ENCODE data around the gene CLIP1. TPM values are rescaled to one million over a fixed set of nuclear protein-coding genes. Genes with fewer than 3 reads are reported as not detected.

The CLIP1 gene
- total RNA-seq, 2 donors from 2014 or later: 35.4 to 65.8 TPM

DNA sequence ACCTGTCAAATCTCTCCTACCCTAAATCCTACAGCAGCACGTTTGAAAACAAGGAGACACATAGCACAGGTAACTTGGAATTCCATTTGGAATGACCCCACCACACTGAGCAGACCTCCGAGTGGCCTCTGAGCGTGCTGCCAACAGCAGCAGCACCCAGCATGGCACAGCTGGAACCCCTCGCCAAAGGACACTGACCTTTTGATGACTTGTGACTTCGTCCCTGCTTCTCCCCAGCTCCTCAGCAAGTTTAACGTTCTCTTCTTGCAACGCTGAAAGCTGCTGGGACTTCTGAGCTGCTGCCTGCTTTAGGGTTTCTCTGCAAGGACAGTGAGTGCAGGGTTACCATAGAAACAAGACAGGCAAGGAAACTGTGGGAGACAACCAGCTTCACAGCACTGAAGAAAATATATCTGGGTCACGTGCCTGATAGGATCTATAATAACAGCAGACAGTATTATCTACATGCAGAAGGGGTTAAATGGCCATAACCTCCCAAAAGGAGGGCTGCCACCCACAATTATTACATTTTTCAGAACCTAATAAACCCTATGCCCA is 112.8 kb downstream of the CLIP1 start:
- H3K4me1 ChIP-seq: no peaks in the 10 kb centered on the region
- no peak overlapping the region for H3K9ac ChIP-seq (ENCODE audit: low read depth in 2 of 2, low read length in 2 of 2)
- H3K36me3 ChIP-seq: no peaks in the 10 kb centered on the region
- no peak for DNase-seq
- no peaks in the 10 kb centered on the region for H3K27me3 ChIP-seq
- no peak overlapping the region for H3K27ac ChIP-seq
- no peak overlapping the region for H3K4me3 ChIP-seq
- intact Hi-C loops (cut with DNase I): no loop called here
- H3K9me3 ChIP-seq: no peaks in the 10 kb centered on the region
- TF ChIP-seq, protein P1, sequence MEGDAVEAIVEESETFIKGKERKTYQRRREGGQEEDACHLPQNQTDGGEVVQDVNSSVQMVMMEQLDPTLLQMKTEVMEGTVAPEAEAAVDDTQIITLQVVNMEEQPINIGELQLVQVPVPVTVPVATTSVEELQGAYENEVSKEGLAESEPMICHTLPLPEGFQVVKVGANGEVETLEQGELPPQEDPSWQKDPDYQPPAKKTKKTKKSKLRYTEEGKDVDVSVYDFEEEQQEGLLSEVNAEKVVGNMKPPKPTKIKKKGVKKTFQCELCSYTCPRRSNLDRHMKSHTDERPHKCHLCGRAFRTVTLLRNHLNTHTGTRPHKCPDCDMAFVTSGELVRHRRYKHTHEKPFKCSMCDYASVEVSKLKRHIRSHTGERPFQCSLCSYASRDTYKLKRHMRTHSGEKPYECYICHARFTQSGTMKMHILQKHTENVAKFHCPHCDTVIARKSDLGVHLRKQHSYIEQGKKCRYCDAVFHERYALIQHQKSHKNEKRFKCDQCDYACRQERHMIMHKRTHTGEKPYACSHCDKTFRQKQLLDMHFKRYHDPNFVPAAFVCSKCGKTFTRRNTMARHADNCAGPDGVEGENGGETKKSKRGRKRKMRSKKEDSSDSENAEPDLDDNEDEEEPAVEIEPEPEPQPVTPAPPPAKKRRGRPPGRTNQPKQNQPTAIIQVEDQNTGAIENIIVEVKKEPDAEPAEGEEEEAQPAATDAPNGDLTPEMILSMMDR (IDR thresholded peaks at IDR 0.05): no peak

DNA sequence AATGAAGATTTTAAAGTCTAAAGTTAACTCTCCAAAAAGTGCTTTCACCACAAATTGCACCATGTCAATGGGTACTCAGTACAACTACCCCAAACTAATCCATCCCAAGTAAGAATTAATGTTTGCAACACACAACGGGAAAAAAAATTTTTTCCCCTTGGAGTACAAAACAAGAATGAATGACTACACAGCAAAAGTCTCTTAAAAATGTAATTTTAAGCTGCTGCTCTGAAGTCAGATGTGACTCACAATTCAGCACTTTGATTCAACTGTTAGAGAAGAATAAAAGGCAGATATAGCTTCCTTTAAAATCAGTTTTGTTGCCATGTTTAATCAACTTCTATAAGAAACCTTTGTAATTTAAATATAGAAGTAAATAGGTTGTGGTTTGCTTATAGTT is 113.7 kb downstream of the CLIP1 start:
- Histone ChIP-seq H3K4me1 (no peaks in the 10 kb centered on the region), H3K36me3 (no peaks in the 10 kb centered on the region), H3K9me3 (no peaks in the 10 kb centered on the region), H3K27ac (no peak overlapping the region), H3K27me3 (no peaks in the 10 kb centered on the region), H3K4me3 (no peak overlapping the region), H3K9ac (ENCODE audit: low read depth in 2 of 2, low read length in 2 of 2) (no peak overlapping the region)
- TF ChIP-seq, protein P1 (IDR thresholded peaks at IDR 0.05): no peak
- intact Hi-C loops (cut with DNase I): no loop called here
- DNase-seq: no peak

- TF ChIP-seq, protein P1 (IDR thresholded peaks at IDR 0.05): no peak
- no peak overlapping the region for H3K4me3 ChIP-seq
- no peaks in the 10 kb centered on the region for H3K4me1 ChIP-seq
- H3K9me3 ChIP-seq: no peaks in the 10 kb centered on the region
- intact Hi-C loops (cut with DNase I): no loop called here
- H3K27me3 ChIP-seq: no peaks in the 10 kb centered on the region
- no peaks in the 10 kb centered on the region for H3K36me3 ChIP-seq
- no peak overlapping the region for H3K27ac ChIP-seq
- H3K9ac ChIP-seq (ENCODE audit: low read depth in 2 of 2, low read length in 2 of 2): no peak overlapping the region
- no peak for DNase-seq
Measured at GRCh38 chr12:122306407-122306806, 116.1 kb downstream of the CLIP1 start.

GRCh38 chr12:122304924-122305323 is 117.5 kb downstream of the CLIP1 start:
- Histone ChIP-seq H3K27me3 (no peaks in the 10 kb centered on the region), H3K4me3 (no peak overlapping the region), H3K36me3 (no peaks in the 10 kb centered on the region), H3K9ac (ENCODE audit: low read depth in 2 of 2, low read length in 2 of 2) (no peak overlapping the region), H3K9me3 (no peaks in the 10 kb centered on the region), H3K27ac (no peak overlapping the region), H3K4me1 (no peaks in the 10 kb centered on the region)
- no peak for DNase-seq
- intact Hi-C loops (cut with DNase I): no loop called here
- TF ChIP-seq, protein P1 (IDR thresholded peaks at IDR 0.05): no peak

DNA sequence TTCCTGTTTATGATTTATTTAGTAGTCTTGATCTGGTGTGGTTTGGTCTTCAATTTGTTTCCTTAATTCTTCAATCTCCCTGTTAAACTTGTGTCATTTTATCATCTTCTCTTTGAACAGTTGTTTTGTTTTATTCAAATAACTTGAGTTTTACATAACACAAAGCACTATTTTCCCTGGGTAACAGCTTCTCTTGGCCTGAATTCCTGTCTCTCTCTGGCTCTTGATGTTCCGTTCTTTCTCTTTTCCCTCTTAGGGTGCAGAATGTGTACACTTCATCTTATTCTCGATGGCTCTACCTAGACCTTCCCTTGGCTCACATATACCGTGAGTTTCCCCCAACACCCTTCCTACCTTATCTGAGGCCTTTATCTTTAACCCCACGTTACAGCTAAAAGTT is 119.4 kb downstream of the CLIP1 start:
- no peak overlapping the region for H3K4me3 ChIP-seq
- H3K9me3 ChIP-seq: no peaks in the 10 kb centered on the region
- H3K36me3 ChIP-seq: no peaks in the 10 kb centered on the region
- H3K27me3 ChIP-seq: no peaks in the 10 kb centered on the region
- H3K27ac ChIP-seq: no peak overlapping the region
- H3K4me1 ChIP-seq: no peaks in the 10 kb centered on the region
- DNase-seq: no peak
- intact Hi-C loops (cut with DNase I): no loop called here
- TF ChIP-seq, protein P1 (IDR thresholded peaks at IDR 0.05): no peak
- no peak overlapping the region for H3K9ac ChIP-seq (ENCODE audit: low read depth in 2 of 2, low read length in 2 of 2)
